COLO668 (cell line): ENCODE results near the gene NBPF3.
A peak's percentile ranks its signal among the peaks of the same experiment; 100 is the strongest.

Source experiments
- DNase-seq: peaks from one replicate; lab custom pipeline; 2025; ENCODE audit not compliant: unreplicated experiment; lab: John Stamatoyannopoulos, UW

NBPF3 gene

DNA sequence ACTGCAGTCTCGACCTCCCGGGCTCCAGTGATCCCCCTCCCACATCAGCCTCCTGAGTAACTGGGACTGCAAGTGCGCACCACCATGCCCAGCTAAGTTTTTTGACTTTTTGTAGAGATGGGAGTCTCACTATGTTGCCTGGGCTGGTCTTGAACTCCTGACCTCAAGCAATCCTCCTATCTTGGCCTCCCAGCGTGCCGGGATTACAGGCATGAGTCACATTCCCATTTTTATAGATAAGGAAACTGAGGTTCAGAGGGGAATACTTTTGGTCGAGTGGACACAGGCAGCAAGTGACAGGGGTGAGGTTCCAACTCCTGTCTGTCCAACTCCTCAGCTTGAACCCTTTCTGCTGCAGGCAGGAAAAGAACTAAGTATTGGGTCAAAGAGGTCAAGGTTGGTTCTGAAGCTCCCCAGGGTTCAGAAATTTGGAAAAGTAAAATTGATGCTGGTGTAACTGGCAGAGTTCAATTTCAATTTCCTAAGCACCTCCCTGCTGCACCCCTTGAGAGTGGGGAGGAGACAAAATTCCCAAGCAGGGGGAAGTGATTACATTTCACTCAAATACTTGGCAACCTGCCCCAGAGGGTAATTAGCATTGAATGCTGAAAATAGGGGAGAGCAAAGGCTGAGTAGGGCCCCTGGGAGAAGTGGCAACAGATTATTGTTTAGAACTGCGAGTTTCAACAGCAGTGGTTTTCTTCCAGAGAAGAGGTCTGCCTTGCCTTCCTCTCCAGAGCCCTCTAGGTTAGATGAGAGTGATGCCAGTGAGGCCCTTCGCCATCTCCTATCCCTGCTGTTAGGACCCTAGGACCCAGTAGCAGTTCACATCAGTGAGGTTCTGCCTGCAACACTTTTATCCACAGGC, 51.8 kb downstream of the NBPF3 start:
- peak; percentile 39 for DNase-seq

DNA sequence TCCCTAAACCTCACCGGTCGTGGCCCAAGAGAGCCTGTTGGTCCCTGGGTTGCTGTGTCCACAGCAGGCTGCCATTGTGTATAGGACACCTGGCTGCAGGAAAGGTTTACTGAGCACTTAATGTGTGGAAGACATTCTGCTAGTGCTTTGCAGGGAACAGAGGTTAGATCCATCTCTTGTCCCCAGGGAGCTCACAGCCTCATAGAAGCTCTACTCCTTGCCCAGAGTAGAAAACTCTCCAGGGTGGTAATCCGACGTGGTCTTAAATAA, 52.4 kb downstream of the NBPF3 start:
- no peak for DNase-seq

DNA sequence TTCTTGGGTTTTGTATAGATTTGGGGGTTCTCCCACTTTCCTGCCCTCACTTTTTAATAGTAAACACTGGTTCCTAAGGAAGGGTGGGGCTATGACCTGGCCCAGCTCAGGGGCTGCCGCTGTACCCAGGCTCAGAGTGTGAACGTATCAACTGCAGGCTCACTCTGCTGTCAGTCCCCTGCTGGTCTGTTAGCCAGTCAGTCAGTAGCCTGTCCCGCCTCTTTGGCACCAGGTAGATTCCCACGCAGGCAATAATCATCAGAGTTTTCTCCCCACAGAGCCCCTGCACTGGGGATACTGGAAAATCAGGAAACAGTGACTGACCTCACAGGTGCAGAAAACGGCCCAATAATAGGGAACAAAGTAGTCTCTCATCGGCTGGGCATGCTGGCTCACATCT, 54.3 kb downstream of the NBPF3 start:
- no peak for DNase-seq

- DNase-seq: no peak
These were observed 55.4 kb downstream of the NBPF3 start for GRCh38 chr1:21495225-21495820.

DNA sequence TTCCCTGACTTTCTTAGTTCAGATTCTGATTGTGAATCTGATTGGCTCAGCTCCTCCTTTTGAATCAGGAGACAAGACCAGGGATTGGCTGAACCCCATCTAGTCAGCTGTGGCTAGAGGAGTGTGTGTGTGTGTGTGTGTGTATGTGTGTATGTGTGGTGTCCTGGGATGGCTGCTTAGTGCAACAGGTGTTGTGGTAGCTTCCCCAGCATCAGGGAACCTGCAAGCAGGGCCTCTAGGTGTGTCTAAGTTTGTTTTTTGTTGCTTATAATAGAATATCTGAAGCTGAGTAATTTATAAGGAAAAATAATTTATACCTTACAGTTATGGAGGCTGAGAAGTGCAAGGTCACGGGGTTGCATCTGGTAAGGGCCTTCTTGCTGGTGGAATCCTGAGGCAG, 56.1 kb downstream of the NBPF3 start:
- DNase-seq: no peak

GRCh38 chr1:21496886-21497285, 56.9 kb downstream of the NBPF3 start:
- DNase-seq: no peak

DNA sequence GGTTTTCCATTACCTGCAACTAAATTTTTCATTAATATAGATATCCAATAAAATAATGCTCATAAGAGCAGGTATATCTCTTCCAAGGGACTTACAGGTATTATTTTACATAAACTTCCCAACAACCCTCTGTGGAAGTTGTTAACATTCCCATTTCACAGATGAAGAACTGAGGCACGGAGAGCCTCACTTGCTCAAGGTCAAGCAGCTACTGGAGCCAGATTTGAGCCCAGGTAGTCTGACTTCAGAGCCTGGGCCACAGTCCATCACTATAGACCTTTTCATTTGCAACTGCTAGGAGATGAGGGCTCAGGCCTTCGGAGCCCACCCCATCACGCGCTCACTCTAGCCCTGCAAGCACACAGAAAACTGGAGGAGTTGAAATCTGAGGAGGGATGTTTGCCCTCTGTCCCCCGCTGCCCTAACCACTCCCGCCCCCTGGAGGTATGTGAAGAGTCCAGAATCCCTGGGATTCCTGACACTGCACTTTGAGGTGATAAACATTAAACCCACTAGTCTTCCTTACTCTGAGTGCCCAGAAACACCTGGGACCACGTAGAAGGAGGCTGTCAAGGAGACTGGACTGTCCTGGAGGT, 57.6 kb downstream of the NBPF3 start:
- no peak for DNase-seq

DNA sequence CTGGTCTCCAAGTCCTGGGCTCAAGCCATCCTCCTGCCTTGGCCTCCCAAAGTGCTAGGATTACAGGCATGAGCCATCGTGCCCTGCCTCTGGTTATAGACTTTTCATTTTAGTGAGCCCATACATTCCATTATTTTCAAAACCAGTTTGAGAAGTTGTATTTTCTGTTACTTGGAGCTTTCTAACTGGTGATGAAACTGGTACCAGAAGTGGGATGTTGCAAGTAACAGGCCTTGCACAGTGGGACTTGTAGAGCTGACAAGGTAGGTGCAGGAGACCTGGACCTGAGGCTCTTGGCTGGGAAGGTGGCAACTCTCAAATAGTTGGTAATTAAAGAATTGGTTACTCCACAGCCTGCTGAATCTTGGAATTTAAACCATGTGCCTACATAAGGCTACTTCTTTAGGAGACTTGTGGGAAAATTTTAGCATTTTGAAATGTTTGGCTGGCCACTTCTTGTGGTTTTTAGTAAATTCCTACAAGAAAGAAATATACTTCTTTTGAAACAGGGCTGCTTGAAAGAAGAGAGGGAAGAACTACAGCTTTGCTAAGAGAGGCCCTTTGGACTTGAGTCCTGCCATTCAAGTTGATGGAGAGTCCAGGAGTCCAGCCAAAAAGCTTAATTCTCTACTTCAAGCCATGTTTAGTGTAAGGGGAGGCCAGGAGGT, 59.5 kb downstream of the NBPF3 start:
- DNase-seq: no peak

DNA sequence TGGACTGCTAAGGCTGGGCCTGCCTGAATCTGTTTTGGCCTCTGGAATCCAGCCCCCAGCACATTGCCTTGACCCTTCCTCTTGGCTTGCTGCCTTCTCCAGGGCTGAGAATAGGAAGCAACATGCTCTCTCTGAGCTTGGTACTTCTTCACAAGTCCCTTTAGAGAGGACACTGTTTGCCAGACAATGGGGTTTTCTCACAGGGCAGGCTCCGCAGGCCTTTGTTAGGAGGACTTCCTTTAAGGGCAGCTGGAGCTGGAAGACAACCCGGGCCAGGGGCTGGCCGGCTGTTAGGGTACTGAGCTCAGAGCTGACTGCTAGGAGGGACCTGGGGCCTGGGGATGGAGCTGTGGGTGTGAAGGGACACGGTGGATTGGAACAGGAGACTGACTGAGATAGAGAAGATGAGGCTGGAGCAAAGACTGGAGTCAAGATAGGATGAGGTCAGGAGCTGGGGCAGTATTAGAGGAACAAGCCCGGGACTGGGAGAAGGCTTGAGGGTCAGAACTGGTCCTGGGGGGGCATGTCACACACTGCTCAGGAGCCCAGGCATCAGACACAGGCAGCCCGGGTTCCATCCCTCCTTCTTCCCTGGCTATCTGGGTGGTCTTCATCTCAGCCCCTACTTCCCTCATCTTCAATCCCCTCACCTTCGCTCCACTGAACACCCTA, 63.9 kb downstream of the NBPF3 start:
- no peak for DNase-seq

DNA sequence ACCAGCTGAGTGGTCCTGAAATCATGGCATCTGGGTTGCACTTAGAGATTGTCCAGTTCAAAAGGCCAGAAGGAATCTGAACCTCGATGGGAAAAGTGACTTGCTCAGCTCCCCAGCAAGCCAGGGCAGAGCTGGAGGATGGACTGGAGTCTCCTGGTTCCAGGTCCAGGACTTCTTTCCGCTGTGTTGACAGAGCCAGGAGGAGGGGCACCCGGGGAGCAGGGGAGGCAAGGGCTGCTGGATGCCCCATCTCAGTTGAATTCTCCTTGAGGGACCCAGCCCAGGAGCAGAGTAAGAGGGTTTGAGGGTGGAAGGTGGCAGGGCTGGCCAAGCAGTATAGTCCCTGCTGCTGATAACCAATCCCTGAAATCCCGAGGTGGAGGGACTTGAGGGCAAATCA, 66.9 kb downstream of the NBPF3 start:
- DNase-seq: no peak

DNA sequence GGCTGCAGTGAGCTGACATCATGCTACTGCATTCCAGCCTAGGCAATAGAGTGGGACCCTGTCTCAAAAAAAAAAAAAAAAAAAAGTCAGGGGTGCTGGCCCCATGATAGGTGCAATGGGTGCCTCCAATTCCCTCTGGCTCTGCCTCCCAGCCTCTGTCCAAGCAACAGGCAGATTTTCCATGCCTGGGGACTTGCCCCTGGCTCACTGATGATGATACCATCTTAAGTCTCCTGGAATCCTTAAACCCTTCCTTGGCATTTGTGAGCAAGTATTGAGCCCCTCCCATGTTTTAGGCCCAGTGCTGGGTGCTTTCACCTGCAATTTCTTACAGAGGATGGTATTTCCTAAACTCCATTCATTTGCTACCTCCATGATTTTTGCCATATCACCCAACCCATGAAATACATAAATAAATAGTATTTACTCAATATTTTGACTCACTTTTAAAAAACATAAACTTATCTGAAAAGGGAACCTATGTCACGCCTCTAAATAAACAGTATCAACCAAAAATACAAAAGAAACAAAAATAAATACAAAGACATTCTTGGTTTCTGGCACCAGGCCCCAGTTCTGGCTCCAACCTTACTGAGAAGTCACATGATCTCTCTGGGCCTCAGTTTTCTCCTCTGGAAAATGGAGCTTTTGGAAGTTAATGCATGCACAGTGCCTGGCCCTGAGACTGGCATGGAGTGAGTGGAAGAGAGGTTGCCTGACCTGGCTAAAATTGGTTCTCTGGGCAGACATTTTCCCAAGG, 67.8 kb downstream of the NBPF3 start:
- DNase-seq: no peak

DNA sequence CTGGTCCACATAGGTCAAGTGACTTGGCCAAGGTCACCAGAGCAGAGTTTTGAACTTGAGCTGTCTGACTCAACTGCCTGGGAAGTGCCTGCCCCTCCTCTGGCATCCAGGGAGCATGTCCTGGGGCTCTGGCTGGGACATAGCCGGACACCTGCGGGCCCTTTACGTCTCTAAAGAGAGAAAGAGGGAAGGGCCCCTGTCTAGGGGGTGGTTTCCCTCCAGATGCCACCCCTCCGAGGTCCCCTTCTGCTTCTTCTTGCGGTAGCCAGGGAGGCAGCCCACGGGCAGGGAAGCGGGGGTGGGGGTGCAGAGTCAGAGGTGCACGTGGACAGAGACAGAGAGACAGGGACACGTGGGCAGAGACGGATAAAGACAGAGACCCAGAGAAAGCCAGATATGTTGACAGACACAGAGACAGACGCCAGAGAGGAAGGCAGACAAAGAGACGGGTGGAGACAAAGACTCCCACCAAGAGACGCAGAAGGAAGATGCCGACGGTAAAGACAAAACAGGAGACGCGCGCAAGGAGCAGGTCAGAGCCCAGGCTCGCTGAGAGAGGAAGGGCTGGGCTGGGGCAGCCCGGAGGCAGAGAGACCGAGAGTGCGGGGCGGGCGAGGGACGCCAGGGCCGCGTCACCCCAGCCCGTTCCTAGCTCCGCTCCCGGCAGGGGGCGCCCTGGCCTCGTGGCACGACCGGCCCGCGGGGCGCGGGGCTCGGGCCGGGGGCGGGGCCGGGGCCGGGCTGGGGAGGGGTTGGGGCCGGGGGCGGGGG, 68.8 kb downstream of the NBPF3 start:
- peak; percentile 72 for DNase-seq

DNA sequence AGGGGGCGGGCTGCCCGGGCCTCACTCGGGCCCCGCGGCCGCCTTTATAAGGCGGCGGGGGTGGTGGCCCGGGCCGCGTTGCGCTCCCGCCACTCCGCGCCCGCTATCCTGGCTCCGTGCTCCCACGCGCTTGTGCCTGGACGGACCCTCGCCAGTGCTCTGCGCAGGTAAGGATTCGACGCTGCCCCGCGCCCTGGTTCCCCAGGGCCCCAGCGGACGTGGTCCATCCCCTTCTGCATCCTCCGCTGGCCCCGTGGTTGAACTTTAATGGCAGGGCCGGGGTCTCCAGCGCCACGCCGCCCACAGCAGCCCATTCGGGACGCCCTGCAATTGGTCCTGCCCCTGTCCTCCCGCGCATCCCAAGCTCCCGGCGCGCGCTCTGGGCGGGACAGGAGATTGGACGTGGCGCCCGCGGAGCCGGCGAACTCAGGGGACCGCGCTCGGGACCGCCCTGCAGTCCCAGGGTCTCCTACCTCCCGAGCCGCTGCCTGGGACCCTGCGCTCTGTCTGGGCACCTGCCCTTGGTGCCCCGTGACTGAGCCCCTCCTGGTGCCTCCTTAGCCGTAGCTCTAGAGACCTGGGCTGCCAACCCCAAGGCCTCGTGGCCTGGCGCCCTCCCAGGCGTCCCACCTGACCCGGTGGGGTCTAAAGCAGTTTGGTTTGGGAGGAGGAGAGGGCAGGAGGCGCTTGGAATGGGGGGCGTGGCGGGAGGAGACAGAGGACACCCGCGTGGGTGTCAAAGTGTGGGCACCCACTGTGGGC, 69.6 kb downstream of the NBPF3 start, which contains the start of gene ALPL:
TSS of gene ALPL (plus strand) at position 73 of the 762 bp plus-strand sequence. CDS start 44,659 bp downstream, outside the sequence.
- DNase-seq: no peak

GRCh38 chr1:21510113-21510493, 70.2 kb downstream of the NBPF3 start:
- no peak for DNase-seq

DNA sequence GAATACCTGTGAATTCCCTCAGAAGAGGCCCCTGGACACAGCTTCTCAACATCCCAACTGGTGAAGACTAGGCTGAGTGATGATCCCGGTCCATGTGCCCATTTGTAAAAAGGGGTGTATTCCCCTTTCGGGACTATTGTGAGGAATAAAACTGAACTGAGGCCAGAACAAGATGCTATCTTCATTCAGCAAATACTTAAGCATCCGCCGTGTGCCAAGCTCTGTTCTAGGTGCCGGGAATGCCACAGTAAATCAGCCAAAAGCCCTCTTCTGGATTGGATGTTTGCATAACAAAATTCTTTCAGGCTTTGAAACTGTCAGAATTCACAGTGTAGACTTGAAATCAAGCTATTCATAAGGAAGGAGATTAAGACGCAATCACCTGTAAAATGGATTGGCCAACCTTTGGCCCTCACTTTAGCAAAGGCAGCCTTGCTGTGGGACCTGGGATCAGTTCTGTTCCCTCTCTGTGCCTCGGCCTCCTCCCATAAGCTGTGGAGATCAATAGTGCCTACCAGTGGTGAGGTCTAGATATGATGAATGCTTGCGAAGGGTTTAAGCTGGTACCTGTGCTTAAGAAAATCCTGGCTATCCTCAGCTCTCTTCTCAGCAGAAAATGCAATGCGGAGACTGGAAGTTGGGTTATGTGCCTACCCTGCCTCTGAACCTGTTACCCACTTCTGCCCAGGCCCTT, 71.1 kb downstream of the NBPF3 start:
- no peak for DNase-seq

GRCh38 chr1:21511579-21512522, 71.9 kb downstream of the NBPF3 start:
- DNase-seq: no peak

DNA sequence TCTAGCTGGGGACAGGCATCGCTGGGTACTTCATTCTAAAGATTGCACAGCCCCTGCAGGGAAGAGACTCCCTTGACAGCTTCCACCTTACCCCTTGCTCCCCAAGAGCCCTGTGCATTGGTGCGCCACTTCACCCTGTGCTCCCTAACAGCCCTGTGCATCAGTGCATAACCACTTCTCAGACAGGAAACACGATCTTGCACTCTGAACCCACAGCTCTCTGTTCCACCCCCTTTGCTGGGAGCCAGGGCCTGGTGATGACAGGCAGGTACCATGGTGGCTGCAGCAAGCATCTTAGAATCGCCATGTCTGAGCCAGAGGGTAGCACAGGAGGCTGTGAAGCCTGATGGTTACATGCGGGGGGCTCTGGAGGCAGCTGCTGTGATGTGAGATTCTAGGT, 74.3 kb downstream of the NBPF3 start:
- DNase-seq: no peak
